ENCODE results near the gene PAX5.

GRCh38 chr9:36839131-36839885 lies 194.8 kb downstream of the PAX5 start:
- TF ChIP-seq CTCF (IDR thresholded peaks at IDR 0.05) (no peak), POLR2A (IDR thresholded peaks at IDR 0.05) (no peak)
